NCI-H2081 (cell line): ENCODE data around the gene LRP3.

Source experiments
- DNase-seq, 2 experiments: peaks; one replicate each; lab custom pipeline; 2025; lab: John Stamatoyannopoulos, UW

Gene LRP3

GRCh38 chr19:33236696-33237390 lies 42.7 kb downstream of the LRP3 start:
- no peak for DNase-seq

DNA sequence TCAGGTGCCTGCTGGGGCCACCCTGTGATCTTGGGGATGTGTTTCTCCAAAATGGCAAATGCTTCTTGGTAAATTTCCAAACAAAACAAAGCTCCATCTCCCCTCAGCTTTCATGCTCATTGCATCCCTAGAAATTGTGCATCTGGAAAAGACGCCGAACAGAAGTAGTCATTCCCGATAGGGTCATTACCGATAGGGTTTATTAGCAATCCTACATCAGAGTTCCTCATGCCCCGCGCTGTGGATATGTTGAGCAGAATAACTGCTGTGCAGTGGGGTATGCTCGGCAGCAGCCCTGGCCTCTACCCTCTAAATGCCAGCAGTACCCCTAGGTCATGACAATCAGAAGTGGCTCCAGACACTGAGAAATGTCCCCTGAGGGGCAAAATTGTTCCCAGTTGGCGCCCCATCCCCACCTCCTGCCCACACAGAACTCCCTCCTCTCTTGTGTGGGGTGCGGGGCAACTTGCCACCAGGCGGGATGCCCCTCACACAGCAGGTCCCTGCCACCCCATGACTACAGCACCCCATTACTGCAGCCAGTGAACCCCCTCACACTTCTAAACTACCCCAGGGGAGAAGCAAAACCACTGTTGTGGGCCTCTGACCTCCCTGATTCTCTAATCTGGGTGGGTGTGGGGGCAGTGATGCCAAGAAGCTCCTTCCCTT lies 44.5 kb downstream of the LRP3 start:
- DNase-seq, result no peak

GRCh38 chr19:33239223-33239975 lies 45.3 kb downstream of the LRP3 start:
- no peak for DNase-seq

GRCh38 chr19:33240181-33240771 lies 46.1 kb downstream of the LRP3 start:
- DNase-seq, result no peak

DNA sequence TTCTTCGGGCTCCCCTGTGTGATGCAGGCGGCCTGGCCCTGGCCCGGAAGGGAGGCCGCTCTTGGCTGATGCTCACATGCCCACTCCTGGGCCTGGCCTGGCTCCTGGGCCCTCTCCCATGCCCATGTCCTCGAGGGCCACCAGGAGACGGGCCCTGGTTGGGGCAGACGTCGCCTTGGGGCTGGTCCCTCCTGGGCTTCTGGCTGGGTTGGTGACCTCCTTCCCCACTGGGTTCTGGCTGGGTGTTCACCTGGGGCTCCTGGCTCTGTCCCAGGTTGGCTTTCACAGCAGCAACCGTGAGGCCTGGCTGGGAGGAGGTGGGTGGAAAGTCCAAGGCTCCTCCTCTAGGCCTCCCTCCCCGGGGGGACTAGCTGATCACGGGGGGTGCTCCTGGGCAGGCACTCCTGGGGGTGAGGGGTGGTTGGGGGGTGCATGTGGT lies 47.0 kb downstream of the LRP3 start:
- DNase-seq, result no peak

DNA sequence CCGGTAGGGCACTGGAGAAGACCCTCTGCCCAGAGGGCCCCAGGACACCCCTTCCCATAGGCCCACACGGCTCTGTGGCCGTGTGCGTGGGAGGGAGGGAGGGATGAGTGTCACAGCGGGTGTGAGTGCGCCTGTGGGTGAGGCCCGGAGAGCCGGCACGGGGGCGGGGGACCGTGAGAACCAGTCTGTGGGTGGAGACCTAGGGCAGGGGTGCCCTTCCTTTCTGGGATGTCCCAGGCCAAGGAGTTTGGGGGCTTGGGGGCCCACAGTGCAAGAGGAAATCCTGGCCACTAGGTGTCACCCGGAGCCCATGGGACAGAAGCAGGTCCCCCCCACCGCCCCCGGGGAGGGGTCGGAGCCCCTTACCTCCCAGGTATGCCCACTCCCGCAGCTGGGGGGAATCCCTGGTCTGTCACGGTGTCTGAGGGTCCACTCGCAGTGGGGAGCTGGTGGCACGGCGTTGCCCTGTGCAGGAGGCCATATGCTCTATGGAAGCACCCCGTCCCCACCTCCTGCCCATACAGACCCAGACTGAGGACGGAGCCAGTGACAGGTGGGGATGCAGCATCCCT lies 47.5 kb downstream of the LRP3 start:
- no peak for DNase-seq

- DNase-seq, result no peak
Measured at GRCh38 chr19:33242131-33242530, 48.0 kb downstream of the LRP3 start.

DNA sequence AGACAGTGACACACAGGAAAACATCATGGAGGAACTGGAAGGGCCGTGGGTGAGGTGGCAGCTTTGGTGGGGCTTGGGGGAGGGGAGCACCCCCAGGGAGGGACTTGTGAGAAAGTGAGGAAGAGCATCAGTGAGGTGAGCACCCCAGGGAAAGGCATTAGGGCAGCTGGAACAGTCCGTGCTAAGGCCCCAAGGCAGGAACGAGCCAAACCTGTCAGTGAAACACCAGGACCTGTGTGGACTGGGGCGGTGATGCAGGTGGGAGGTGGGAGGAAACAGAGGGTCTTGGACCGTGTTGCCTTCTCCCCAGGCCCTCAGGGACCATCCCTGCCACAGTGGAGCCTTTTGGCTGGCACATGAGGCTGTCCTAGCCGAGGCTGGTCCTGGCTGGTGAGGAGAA lies 48.8 kb downstream of the LRP3 start:
- DNase-seq, result no peak

DNA sequence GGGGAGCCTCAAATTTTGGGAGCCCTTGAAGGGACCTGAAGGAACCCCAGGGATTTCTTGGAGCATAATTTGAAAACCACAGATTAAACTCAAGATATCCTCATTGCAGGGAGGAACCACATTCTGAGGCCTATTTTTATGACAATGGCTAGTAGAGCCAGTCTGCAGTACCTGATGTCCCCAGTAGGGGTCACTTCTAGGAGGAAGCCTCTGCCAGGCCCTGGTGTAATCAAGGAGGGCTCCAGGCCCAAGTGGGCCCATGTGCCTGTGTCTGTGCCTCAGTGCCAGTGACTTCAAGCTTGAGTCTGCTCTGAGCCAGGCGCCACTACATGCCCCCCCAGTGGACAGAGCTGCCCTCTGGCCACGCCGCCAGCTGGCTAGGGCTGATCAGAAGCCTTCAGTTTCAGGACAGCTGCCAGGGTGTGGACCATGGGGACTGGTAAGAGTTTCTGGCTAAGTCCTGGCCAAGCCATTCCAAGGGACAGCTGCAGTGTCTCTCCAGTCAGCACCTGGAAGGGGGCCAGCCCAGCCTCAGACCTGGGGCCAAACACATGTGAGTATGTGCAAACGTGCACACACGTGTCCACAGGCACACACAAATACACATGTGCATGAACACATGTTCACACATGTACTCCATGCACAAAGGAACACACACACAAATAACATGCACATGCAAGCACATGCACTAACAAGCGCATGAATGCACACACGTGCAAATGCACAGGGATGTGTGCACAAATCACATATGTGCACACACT lies 52.0 kb downstream of the LRP3 start:
- DNase-seq, result no peak

GRCh38 chr19:33246709-33247440 lies 52.7 kb downstream of the LRP3 start:
- DNase-seq, result no peak

- no peak for DNase-seq
Measured at GRCh38 chr19:33247441-33247819, 53.3 kb downstream of the LRP3 start.

GRCh38 chr19:33248104-33248503 lies 54.0 kb downstream of the LRP3 start:
- DNase-seq, result no peak

DNA sequence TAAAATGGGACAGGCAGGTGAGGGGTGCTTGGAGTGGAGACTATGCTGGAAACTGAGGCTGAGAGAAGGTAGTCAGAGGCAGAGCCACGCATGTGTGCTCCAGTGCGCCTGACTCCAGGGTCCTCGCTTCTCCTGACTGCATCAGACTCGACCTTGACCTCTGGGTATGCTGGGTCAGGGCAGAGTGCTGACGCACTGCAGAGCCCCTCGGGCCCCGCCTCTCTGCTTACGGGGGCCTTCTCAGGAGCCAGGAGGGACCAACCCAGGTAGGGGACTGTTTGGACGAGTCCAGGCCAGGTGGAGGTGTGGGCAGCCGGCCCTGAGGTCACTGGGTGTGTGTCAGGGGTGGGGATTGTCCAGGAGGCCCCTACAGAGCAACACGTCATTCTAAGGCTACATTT lies 54.4 kb downstream of the LRP3 start:
- no peak for DNase-seq

DNA sequence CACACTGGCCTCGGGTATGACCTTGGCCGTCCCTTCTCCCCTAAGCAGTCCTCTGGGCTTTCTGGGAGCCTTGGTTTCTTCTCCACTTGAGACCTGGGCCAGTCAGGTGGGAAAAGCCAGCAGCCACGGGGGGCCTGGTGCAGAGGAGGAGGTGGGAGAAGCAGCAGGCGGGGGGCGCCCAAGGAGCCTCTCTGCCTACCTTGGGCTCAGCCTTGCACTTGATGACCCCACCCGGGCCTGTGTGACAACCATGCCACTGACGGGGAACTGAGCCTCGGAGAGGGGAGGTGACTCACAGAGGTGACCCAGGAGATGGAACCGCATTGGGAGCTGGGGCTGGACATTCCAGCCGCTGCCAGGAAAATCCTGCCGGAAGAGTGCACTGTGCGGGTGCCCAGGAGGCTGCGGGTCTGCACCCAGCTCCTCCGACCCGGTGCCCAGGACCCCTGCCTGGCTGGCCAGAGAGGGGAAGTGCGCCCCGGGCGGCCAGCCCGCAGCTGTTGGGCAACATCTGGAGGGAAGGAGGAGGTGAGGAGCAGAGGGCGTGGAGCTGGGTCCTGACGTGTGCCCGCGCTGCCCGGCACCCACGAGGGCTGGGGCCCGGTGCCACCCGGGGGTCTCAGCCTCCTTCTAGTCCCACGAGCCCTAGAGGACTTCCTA lies 55.0 kb downstream of the LRP3 start:
- DNase-seq, result no peak

- no peak for DNase-seq
Measured at GRCh38 chr19:33249740-33250366, 55.7 kb downstream of the LRP3 start.

- DNase-seq, result no peak
Measured at GRCh38 chr19:33250500-33250899, 56.4 kb downstream of the LRP3 start.

DNA sequence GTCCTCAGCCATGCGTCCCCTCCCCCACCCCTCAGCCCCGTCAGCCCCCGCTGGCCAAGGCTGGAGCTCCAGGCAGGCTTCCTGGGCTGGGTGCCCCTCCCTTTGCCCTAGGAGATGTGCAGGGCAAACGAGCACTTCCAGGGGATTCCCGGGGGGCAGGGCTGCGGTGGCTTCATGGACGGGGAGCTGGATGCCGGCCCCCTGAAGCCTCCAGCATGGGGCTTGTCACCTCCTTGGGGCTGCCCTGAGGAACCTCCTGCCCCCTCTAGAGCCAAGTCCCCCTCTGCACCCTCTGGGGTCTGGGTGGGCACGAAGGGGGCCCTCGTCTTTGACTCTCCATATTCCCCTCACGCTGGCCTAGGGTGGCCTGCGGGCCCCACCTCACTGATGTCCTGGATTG lies 56.9 kb downstream of the LRP3 start:
- no peak for DNase-seq

DNA sequence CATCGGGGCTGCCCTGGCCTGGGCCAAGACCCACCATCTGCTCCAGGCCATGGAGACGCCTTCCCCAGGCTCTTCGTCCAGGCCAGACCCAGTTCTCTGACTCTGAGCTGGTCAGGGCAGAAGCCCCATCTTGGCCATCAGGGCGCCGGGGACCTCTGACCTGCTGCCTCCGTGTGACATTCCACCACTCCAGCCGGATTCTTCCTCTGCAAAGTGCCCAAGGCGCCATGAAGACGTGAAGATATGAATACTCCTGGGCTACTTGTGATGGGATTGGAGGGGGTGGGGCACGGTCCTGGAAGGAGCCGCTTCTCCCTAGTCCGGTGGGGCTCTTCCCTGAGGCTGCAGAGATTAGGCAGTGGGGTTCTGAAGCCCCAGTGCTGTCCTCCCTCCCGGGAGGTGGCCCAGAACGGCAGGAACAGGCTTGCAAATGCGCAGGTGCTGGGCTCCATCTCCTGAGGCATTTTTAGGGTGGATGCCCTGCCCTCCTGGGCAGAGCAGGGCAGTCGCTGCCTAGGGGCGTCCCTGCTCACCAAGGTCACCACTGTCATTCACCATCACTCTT lies 57.5 kb downstream of the LRP3 start:
- DNase-seq, result no peak

- no peak for DNase-seq
Measured at GRCh38 chr19:33252418-33252962, 58.4 kb downstream of the LRP3 start.
